ELR (cell line): Measurements from ENCODE around the gene RGS6.

Experiments
- DNase-seq: peaks from one replicate; pipeline ENCODE4 v3.0.0-alpha.2; 2015; ENCODE audit warnings: low read depth

The RGS6 gene

DNA sequence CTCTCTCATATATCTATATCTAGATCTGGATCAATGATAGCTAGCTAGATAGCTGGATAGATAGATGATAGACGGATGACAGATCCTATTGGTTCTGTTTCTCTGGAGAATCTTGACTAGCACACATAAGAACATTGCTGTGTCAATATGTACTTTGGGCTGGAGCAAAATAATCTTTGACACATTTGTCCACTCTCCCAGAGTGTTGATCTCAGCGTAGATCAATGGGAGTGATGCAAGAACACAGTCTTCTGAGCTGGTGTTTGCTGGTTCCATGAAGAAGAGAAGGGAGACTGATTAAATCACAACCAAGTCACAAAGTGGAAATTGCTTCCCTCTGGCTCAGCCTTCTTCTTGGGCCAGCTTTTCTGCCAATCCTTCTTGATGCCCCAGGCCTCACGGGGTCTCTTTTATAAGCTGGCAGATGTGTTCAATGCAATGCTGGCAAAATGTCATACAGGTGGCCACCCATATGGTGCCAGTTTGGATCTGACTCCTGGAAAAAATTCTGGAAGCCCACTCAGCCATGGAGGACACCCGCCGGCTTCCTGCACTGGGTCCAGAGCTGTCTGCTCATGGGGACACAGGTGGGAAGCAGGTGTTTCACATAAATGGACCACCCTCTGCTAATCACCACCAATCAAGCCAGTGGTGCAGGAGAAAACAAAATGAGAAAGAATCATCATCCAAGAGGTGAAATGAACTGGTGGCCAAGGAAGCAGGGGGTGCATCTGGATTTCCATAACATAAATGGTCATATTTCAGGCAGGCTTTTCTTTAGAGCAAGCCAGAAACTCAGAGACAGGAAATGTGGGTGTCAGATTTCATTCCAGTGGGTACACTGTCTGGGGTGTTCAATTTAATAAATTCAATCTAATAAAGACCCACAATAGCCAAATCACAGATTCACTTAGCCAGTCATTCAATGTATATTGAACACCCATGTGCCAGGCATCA, 651.4 kb downstream of the RGS6 start:
- DNase-seq, result no peak

GRCh38 chr14:72588521-72588920, 656.3 kb downstream of the RGS6 start:
- DNase-seq, result no peak

GRCh38 chr14:72589652-72590051, 657.4 kb downstream of the RGS6 start:
- DNase-seq, result no peak

GRCh38 chr14:72590577-72590976, 658.3 kb downstream of the RGS6 start:
- DNase-seq, result no peak

- DNase-seq, result no peak
These were observed 659.2 kb downstream of the RGS6 start for GRCh38 chr14:72591391-72591790.

DNA sequence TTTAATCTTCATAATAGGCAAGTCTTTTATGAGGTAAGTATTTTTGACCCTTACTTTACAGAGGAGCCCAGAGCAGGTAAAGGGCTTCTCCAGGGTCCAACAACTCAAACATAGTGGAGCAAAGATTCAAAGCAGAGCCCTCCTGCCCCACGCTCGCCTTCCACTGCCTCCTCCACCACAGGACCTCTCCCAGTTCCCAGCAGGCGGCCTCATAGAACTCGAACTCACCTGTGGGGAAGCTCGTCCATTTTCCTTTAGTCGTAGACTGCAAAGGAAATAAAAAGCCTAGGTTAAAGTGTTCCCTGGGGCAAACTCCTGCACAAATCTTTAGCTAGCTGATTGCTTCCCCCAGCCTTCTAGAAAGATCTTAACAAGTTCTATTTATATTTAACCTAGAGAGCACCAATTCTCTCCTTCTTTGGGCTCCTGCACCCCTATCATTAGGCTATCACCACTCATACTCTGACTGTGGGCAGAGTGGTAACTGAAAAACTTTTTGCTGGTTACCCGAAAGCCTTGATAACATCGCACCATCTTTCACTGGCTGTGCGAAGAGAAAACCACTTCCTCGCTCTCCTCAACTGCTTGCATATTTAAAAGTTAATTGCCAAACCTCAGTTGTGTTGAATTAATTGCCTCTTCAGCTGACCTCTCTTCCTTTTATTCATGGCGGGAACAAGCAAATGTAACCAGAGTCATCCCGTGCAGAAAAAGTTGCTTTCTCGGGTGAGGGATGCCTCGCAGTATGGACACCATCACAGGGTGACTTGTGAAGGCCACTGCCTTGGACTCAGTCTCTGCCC, 662.1 kb downstream of the RGS6 start:
- no peak for DNase-seq

- DNase-seq, result peak; percentile 30
These were observed 663.1 kb downstream of the RGS6 start for GRCh38 chr14:72595152-72595862.

GRCh38 chr14:72597252-72598233, 665.3 kb downstream of the RGS6 start:
- no peak for DNase-seq

GRCh38 chr14:72598306-72598705, 666.1 kb downstream of the RGS6 start:
- no peak for DNase-seq

DNA sequence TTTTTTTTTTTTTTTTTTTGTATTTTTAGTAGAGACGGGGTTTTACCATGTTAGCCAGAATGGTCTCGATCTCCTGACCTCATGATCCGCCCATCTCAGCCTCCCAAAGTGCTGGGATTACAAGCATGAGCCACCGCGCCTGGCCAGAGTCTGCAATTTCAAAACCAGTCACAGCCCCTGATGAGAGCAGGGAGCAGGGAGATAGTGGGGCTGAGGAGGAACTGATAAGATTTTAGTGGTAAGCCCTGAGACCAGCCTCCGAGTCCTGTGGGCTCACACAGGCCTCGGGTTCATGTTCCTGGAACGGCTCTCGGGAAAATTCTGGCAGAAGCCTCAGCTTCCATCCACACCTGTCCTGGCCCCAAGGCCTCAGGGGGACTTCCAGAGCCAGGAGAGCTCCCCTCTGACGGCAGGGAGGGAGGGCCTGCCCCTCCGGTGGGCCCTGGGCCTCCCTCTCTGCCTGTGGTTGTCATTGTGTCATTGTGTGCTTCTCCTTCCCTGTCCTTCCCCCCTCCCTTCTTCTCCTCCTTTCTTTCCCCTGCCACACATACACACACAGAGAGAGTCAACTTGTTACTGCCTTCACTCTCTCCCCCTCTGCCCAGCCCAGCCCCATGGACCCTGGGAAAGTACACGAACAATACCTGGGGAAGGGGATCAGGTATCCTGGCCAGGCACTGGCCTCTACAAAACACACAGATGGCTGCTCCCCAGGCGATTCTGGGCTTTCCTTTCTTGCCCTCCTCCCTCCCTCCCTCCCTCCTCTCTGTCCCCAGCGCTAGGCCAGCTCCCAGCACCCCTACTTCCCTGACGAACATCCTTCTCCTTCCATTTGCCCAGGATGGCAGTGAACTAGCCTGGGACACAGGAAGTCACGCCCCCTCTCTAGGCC, 667.6 kb downstream of the RGS6 start:
- no peak for DNase-seq

DNA sequence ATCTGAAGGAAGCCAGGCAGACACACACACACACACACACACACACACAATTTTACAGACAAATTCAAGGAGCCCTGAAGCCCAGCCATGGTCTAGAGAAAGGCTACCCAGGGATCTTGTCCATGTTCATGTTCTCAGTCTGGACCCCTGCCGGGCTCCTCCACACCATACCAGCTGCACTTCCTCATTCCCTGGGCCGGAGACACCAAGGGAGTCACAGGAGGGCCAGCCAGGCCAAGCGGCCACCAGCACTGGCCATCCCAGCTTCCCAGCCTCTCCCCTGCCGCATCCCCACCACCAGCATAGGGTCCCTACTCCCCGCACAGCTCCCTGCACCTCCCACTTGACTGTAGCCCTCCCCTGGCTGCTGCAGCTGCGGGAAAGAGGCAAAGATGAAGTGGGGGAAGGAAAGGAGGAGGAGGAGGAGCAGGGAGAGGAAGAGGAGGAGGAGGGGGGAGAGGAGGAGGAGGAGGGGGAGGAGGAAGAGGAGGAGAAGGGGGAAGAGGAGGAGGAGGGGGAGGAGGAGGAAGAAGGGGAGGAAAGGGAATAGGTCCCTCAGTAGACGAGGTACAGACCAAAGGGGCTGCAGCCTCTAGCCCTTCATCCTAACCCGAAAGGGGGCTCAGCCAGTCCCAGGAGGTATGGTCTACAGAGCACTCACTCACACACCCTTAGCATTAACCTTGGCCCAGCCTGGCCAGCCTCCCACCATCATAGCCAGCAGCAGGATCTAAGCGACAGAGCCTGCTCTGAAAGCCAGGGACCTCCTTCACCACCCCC, 668.5 kb downstream of the RGS6 start:
- no peak for DNase-seq

- DNase-seq, result no peak
These were observed 671.4 kb downstream of the RGS6 start for GRCh38 chr14:72603639-72604038.

DNA sequence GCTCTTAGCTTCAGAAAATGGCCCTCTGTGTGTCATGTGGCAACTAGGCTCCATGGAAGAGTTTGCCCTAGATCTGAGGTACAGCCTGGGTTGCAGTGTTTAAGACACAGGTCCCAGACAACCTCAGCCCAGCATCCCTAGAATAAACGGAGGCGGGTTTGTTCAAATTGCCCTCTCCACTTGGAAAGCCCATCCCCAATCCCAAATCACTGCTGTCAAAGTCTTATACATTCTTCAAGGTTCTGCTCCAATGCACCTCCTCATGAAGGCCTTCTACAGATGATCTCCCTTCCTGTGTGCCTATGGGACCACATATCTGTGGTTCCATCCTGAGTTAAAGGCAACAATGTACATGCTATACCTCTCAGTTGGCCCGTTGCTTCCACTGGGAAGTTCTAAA, 671.9 kb downstream of the RGS6 start:
- no peak for DNase-seq

DNA sequence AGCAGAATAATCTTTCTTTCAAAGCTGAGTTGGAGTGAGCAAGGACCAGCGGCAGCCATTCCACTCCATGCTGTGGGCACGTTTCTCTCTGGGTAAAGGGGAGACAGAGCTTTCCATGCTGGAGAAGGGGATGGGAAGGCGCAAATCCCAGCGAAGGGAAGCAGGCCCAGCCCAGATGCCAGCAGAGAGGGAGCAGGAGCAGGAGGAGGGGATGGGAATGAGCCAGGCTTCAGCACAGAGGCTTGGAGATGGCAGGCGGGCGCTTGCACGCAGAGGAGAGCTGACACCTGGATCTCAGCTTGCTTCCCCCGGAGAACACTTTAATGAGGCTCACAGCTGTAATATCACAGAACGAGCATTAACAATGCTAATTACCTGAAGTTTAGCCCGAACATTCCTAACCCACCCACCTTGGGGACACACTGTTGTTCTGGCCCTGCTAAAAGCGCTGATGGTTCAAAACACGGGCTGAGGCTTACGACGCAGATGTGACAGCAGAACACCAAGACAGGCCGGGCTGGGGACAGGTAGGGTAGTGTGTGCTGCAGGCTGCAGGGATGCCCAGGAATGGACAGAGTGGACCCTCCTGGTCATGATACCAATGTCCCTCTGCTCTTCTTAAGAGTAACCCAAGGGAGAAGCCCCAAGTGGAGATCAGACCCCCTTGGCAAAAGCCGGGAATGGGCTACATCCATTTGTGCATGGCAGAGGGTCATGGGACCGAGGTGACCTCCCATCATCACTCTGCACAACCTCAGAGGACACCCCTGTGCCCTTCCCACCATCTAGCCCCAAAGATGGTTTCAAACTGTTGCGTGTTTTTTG, 673.1 kb downstream of the RGS6 start:
- DNase-seq, result no peak

DNA sequence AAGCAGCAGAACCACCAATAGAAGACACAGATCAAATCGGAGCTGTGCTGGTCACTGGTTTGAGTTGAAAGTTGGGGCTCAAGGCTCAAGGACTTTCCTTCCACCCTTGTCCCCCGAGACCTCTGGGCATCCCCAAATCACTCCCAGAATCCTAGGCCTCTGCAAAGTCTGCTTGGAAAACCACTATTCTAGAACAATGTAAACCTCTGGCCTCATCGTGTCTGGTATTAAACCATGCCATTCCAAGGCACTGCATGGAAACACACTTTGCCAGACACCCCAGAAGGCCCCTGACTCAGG, 673.6 kb downstream of the RGS6 start:
- no peak for DNase-seq

DNA sequence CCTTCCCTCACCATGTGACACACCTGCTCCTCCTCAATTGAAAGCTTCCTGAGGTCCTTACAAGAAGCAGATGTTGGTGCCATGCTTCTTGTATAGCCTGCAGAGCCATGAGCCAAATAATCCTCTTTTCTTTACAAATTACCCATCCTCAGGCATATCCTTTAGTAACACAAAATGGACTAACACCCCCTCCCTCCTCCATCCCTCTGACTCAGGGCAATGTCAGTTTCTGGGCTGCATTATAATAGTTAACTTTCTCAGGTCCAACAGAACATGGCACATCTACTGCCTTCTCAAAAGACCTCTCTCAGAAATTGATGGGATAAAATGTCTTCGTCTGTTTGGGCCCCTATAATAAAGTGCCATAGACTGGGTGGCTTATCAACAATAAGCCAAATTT, 674.6 kb downstream of the RGS6 start:
- DNase-seq, result peak; percentile 29

DNA sequence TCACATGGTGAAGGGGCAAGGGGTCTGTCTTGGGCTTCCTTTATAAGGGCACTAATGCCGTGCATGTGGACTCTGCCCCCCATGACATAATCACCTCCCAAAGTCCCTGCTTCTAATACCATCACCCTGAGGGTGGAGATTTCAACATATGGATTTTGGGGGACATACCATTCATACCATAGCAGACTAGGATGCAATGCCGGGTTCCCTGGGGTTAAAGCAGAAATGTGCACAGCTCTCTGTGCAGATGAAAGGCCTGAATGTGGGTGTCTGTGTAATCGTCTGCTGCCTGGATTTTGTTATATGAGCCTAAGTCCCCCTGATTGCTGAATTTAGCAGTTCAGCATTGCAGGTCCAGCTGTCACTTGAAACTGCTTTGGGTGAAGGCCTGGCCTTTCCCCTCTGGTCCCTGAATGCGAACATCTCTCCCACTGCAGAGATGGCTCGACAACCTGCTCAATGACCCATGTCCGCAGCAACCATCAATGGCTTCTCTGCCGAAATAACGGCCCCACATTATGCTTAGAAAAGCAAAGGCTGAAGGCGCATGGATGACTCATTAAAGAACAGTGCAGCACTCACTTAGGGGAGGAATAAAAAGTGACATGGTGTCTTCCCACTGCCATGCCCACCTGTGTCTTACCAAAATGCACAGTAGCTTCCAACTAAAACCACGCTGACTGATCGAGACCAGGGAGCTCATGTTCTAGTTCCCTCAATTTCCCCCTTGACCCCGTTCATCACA, 675.3 kb downstream of the RGS6 start:
- DNase-seq, result peak; percentile 72
